ENCODE results near the gene AHNAK2.

The AHNAK2 gene

DNA sequence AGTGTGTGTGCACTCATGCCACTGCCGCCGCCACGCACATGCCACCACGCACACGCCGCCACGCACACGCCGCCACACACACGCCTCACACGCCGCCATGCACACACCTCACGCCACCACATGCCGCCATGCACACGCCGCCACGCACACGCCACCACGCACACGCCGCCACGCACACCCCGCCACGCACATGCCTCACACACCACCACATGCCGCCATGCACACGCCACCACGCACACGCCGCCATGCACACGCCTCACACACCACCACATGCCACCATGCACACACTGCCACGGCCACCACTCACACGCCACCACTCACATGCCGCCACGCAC lies 13.7 kb upstream of the AHNAK2 start:
- TF ChIP-seq CTCF (conservative IDR thresholded peaks at IDR 0.05): no peak
- H3K27ac ChIP-seq: no peak overlapping the region

GRCh38 chr14:104989951-104990303 lies 11.8 kb upstream of the AHNAK2 start:
- no peak for TF ChIP-seq CTCF (conservative IDR thresholded peaks at IDR 0.05)
- H3K27ac ChIP-seq: no peak overlapping the region

DNA sequence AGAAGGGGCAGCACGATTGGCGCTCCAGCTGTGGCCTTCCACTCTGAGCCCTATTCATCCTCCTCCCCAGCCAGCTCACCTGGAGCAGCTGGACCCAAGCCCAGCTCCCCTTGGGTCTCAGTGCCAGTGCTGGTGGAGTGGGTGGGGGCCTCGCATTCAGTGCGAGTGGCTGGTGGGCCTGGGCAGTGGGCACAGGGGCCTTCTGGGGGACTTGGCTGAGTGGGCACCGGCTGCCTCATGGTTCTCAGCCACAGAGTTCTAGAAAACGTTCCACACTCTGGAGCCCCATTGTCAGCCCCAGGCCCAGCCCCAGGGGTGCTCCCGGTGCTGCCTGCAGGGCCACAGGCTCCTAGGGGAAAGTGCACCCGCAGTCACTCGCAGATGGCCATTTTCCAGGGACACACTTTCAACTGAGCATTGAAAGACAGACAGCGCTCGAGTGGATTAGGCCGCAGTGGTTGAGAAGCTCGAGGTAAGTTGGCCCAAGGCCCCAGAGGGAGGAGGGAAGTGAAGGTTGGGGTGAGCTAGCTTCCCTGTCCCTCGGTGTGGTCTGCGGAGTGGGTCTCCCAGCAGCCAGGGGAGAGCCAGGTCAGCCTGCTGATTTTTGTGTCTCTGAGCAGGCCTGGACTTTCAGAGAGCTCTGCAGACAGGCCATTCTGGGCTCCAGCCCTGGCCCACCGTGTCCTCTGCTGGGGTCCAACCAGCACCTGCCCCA lies 11.2 kb upstream of the AHNAK2 start:
- TF ChIP-seq CTCF (conservative IDR thresholded peaks at IDR 0.05): no peak
- no peak overlapping the region for H3K27ac ChIP-seq

DNA sequence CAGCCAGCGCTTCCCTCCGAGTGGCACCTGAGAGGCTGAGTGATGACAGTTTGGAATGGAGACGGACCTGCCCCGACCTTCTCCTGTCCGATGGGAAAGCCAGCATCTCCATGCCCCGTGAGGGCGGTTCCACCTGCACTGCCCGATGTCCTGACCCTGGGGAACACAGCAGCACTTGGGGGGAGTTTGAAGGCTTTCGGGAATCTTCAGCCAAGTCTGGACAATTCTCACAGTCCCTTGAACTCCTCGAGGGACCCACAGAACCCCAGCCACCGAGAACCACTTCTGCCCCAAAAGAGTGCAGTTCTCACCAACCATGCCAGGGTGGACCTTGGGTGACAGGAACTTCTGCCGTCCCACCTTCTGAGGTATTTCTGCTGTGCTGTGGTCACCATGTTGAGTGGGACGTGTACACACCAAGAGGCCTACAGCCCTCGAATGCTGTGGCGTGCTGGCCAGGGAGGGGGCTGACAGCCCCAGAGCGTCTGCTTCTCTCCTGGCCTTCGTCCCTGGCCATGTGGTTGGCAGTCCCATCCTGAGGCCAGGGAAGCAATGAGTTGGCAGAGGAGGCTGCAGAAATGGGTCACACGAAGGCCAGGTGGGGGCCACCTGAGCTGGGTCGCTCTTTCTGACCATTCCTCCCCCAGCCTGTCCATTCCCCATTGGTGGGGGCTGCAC lies 8.5 kb upstream of the AHNAK2 start:
- TF ChIP-seq CTCF (conservative IDR thresholded peaks at IDR 0.05): no peak
- peak overlapping the region; percentile 71 for H3K27ac ChIP-seq

GRCh38 chr14:104985675-104986486 lies 7.7 kb upstream of the AHNAK2 start, which contains the start of gene CLBA1:
Gene CLBA1, plus strand, starts transcription at chr14:104985788. Its CDS starts 644 bp downstream, at chr14:104986432.
- H3K27ac ChIP-seq: peak within 1 kb of the TSS; percentile 71
- no peak for TF ChIP-seq CTCF (conservative IDR thresholded peaks at IDR 0.05)

DNA sequence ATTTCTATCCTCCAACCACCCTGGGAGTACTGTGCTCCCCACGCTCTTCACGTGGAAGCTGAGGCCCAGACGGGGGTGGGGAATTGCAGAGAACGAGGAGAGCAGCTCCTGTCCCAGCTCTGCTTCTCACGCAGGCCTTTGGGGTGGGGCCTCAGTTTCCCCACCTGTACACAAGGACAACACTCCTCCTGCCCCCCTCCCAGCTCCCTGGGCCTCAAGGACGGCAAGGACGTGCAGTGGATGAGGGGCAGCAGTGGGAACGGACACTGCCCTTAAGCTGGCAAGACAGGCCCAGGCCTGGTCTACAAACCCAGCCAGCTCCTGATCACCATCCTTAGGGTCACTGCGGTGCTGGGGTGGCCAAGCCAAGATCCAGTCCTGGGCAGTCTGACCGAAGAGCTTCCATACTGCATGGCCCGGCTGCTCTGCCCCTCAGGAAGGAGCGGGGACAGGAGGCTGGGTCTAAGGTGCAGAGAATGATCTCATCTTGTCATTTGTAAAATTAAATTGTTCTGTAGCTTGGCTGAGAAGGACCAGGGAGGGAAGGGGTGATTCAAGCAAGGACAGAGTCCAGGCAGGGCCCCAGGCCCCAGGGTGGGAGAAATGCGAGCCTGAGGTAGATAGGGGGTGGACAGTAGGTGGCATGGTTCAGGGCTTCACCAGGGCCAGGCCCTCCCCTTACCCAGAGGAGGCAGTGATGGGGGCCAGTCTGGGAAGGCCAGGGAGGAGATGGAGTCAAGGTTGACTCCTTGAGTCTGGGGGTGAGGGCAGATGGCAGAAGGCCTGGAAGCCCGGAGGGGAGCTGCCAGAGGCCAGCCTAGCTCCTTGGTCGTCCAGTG lies 6.1 kb upstream of the AHNAK2 start:
- TF ChIP-seq CTCF (conservative IDR thresholded peaks at IDR 0.05): no peak
- H3K27ac ChIP-seq: no peak overlapping the region

Measured in VCaP (cell line).